Measurements from ENCODE around the gene SEC22A. TPM values are rescaled to one million over a fixed set of nuclear protein-coding genes. Genes with fewer than 3 reads are reported as not detected.

Gene SEC22A
- total and polyA plus RNA-seq, 2 of the 8 experiments (the other 6 are each of a cell fraction or from before 2014, with no cell fraction given) = 10.6 to 17.1 TPM

DNA sequence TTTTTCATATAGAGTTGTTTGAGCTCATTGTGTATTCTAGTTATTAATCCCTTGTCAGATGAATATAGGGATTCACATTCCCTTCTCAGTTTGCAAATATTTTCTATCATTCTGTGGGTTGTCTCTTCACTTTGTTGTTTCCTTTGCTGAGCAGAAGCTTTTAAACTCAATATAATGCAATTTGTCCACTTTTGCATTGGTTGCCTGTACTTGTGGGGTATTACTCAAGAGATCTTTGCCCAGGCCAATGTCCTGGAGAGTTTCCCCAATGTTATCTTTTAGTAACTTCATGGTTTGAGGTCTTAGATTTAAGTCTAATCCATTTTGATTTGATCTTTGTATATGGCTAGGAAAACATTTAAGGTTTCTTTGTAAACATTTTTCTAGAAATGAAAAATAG, 24.8 kb downstream of the SEC22A start (continued):
- no peak for TF ChIP-seq CTBP2 (IDR thresholded peaks at IDR 0.05; ENCODE audit: borderline replicate concordance, insufficient read depth, insufficient read length, low read length)
